Hematopoietic multipotent progenitor cell treated with erythropoietin and hydrocortisone succinate and interleukin-3 and kit ligand, for 6 days (in vitro differentiated cells): ENCODE measurements around the gene PTBP3.
A peak's percentile ranks its signal among the peaks of the same experiment; 100 is the strongest.
"Not testable (repeated sequence)": the region's sequence is repeated elsewhere in the genome, so short reads cannot be mapped to it uniquely, and the experiment has no call there.

Source experiments
- DNase-seq: peaks from one replicate; pipeline ENCODE4 v3.0.0-alpha.2; 2015

The PTBP3 gene

DNA sequence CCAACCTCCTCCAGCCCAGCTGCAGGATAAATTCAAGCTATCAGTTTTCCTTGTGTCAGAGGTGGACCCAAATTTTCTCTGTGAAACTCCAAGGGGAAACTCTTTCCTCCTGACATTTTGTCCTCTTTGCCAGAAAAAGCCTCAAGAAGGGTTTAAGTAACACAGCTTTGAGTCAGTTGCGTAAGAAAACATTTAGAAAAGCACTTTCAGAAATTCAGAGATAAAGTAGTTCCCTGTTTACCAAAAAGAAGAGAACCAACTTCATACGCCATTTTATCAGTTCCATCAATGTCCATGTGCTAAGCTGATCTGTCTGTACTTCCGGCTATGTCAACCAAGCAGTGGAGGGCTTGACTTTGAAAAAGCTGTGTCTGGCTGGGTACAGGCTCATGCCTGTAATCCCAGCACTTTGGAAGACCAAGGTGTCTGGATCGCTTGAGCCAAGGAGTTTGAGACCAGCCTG lies 138.4 kb downstream of the PTBP3 start:
- peak; percentile 62 for DNase-seq

DNA sequence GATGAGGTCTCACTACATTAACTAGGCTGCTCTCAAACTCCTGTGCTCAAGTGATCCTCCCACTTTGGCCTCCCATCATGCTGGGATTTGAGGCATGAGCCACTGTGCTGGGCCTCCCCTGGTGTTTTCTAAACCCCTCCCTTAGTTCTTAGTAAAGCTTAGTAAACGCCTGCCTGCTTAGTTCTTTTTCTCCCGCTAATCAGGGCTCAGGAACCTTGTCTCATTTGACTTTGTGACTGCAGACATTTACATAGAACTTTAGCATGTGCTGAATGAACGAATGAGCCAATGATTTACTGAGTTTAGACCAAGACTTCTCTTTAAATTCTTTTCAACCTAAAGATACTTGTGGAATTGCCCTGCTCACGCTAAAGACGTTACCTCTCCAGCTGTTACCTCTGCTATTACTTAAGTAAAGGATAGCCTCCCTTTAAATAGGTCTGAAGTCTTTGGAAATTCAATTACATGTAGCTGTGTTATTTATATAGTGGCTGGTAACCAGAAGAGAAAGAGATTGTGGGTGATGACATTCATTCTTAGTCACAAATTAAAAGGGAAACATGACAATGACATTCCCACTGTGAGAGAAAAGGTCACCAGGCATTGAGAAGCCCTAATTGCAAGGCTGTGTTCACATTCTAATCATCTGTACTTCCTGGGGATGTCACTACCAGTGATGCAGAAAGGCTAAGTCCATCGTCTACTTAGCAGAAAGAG lies 139.7 kb downstream of the PTBP3 start:
- DNase-seq = no peak

DNA sequence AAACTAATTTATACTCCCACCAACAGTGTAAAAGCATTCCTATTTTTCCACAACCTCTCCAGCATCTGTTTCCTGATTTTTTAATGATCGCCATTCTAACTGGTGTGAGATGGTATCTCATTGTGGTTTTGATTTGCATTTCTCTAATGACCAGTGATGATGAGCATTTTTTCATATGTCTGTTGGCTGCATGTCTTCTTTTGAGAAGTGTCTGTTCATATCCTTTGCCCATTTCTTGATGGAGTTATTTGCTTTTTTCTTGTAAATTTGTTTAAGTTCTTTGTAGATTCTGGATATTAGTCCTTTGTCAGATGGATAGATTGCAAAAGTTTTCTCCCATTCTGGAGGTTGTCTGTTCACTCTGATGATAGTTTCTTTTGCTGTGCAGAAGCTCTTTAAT lies 143.1 kb downstream of the PTBP3 start:
- DNase-seq = not testable (repeated sequence)

DNA sequence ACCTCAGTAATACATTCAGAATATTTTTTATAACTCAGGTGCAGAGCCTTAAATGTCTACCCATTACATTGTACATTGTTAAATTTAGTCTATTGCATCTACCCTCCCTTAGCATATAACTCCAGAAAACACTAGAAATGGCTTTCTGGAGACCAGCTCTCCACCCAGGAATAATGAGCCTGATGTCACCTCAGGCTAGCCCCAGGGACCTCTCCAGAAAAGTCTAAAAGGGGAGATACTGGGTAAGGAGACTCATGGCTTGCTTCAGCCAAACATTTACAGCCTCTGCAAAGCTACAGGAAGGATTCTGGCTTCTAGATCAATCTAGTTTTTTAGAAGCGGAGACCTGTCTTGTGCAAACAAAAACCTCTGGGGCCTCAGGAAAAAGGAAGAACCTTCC lies 144.5 kb downstream of the PTBP3 start:
- no peak for DNase-seq

DNA sequence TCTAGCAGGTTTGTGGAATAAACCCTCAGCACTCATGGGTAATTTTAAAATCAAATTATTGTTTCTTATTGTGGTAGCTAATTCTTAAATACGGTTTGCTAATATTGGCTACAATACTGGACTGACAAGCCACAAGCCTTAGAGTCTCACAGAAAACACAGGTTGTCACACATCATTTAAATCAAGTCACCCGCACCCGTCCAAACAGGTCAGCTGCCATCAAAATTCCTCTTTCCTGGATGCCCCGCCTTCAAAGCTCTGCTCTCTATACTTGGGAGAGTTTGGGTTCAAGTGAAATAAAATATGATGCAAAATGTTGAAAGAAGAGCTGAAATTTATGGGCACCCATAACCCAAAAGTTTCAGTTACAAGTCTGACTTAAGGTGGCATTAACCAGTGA lies 146.0 kb downstream of the PTBP3 start:
- DNase-seq = no peak

DNA sequence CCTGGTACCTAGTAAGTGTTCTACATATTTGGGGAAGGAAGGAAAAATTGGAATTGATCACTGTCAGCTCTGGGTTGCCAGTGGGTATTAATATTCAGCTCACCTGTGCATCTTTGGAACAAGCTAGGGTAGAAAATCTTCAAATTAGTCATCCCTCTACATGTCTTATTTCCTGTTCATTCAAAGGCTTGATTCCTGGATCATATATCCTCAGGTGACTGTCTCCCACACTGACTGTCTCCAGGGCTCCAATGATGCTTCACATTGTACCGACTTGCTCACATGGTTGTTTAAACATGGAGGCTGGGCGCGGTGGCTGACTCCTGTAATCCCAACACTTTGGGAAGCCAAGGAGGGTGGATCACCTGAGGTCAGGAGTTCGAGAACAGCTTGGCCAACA lies 146.7 kb downstream of the PTBP3 start:
- DNase-seq = no peak

DNA sequence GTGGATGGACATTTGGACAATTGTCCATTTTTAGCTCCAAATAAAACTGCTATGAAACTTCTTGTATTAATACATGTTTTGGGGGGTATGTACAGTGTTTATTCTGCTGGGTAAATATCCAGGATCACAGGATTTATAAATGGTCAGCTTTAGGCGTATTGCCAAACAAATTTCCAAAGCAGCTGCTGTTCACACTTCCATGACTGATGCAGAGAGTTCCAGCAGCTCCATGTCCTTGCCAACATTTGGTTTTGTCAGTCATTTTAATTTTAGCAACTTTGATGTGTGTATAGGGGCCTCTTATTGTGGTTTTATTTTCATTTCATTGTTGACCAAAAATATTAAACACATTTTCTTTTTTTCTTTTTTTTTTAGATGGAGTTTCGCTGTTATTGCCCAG lies 148.5 kb downstream of the PTBP3 start:
- no peak for DNase-seq

DNA sequence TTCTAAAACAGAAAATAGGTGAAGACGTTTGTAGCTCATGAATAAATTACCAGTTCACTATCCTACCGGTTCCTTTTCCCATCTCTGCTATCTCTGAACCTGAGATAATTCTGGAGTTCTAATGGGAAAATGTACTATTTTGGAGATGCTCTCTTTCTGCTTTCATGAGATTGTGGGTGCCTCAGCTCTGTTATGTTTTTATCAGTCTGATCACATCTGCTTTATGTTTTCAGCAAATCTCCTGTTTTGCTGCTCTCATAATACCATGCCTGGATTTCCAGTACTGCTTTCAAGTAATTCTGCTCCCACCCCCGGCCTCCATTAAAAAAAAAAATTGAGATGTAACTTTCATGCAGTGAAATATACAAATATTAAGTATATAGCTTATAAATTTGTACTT lies 149.2 kb downstream of the PTBP3 start:
- no peak for DNase-seq

DNA sequence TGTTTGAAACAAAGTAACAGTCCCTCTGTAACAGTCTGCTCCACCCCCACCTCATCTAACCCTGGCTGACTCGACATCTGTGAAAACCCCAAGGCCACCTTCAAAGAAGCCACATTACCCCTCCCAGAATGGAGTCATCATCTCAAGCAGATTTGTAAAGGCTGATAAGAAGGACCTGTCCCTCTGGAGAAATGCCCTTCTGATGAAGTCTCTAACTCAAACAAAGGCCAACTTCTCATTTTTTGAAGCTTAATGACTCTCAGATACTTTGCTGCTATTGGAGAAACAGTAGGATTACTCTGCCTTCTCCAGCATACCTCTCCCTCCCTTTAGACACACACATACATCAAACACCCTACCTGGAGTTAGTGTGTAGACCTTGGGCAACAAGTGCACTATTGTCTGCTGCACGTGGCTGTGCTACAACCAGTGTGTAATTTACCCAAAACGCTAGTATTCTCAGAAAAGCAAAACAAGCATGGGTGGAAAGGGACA lies 153.0 kb downstream of the PTBP3 start:
- DNase-seq = peak; percentile 92

DNA sequence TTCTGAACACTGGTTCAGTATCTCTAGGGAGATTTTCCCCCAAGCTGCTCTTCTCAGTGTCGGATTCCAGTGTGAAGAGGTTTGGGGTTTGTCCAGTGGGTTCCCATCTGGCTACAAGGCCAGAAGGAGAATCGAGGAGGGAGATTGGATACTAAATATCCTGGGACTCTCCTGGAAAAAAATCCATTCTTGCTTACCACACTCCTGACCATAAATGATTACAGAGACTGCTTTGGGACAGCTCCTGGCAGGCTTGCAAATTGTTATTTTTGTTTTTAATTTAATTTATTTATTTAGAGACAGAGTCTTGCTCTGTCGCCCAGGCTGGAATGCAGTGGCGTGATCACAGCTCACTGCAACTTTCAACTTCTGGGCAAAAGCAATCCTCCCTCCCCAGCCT lies 153.6 kb downstream of the PTBP3 start:
- DNase-seq = no peak

DNA sequence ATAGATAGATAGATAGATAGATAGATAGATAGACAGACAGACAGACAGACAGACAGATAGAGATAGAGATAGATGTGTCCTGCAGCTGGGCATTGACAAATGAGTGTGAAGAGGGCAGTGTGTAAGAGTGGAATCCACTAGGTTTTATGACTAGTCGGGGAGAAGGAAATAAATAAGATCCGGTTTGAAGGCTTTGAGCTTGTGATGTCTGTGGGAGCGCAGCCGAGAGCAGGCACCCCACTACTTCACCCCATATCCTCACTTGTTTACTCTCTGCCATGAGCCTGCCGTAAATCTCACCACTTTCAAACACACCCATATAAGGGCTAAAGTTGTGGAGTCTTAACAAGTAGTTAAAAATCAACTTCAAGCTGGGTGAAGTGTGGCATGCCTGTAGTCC lies 156.9 kb downstream of the PTBP3 start:
- DNase-seq = no peak

DNA sequence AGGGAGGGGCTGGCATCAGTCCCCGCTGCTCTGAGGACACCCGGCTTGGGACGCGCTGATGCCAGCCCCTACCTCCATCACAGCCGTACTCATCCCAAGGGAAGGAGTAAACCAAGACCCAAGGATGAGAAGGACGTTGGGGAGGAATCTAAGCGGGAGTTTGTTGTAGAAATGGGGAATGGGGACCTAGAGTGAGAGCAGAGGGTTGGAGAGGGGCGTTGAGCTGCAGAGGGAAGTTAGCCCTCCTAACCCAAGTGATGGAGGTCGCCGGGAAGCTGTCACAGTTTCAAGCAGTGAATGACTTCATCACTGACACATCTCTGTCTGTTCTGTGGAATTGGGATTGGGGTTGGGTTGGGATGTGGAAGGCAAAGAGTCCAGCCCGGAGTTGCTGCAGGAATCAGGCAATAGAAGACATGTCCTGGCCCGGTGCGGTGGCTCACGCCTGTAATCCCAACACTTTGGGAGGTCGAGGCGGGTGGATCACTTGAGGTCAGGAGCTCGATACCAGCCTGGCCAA lies 157.6 kb downstream of the PTBP3 start:
- DNase-seq = no peak

DNA sequence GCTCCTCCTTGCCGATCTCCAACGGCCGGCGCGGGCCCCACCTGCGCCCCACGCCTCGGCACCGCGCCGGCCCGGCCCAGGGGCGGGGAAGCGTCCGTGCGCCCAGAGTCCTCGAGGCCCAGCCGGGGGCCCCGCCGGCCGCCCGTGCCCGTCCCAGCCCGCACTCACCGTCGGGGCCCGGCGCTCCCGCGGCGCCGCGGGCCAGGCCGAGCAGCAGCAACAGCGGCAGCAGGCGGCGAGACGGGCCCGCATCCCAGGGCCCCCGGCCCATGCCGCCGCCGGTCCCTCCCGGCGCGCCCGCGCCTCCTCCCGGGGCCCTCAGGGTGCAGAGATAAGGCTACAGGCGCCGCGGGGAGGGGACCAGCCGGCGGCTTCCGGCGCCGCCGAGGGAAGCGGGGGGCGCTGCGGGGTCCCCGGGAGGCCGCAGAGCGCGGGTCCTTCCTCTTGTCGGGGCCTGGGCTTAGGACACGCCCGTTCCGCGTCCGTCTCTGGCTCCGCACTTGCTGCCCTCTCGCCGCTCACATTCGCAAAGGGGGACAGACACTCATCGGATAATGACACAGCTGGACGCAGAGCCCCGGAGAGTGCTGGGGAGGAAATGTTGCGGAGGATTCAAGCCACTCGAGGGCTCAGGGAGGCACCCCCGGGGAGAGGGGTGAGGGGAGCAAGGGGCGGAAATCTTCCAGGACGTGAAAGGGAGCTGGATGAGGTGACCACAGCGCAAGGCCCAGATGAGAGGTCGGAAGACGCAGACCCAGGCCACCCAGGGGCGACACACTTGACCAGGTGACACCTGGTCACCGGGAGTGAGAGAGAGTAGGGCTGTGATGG lies 158.2 kb downstream of the PTBP3 start, which contains the start of gene SUSD1:
TSS of gene SUSD1 (minus strand) at position 333 of the 831 bp plus-strand sequence. CDS start at position 271, 62 bp downstream.
- DNase-seq = peak; percentile 71

DNA sequence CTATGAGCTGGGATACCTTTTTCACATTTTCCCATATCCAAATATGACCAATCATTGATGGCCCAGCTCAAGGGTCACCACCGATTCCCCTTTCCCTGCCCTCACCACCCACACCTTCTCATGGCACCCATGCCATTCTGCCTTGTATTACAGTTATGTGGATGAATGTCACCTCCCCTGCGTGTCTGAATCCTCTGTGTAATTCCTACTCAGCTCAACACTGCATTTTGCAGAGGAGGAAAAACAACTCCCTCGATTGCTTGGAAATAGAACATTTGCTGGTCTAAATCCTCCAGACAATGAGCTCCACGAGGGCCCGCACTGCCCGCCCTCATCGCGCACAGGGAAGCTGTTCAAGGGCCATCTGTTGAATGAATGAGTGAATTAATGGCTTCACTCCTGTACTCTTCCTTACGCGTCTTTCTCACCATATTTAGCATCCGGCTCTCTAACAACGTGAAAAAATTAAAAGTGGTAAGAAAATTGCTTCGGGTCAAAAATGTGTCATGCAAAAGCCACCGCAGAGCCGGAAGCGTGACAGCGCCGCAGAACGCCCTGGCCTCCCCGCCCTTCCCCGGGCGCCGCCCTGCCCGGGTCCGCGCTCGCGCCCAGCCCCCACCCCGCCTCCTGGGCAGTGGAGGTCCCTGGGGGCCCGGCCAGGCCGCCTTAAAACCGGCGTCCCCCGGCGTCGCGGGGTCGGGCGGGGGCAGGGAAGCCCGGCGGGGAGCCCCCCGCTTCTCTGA lies 159.0 kb downstream of the PTBP3 start:
- DNase-seq = peak; percentile 89

DNA sequence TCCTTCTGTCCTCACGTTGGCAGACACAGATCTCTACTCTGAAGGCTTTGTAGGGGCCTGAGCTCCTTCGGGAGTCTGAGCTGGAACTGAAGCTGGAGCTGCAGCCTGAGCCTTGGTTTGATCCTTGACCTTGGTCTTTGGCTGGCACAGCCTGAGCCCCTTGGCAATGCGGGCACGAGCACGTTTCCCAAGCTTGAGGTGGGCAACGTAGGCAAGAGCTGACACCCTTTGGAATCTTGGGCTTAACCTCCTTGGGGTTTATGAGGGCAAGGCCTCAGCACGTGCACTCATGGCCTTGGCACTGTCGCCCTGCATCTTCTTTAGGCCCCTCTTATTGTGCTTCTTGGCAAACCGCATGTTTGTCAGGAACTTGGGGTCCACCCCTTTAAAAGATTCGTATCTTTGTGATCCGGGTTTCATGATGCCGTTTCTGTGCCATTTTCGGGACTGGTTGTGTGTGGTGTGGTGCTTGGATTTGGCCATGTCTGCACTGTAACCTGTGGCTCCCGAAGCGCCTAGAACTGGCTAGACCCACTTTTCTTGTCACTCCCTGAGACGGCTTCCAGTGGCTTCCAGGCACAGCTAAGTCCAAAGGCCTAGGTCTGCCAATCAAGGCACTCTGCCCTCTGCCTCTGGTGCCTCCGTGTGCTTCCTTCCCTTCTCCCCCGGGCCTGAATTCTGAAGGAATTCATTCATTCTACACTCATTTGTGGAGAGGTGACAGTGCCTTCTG lies 159.8 kb downstream of the PTBP3 start:
- no peak for DNase-seq

DNA sequence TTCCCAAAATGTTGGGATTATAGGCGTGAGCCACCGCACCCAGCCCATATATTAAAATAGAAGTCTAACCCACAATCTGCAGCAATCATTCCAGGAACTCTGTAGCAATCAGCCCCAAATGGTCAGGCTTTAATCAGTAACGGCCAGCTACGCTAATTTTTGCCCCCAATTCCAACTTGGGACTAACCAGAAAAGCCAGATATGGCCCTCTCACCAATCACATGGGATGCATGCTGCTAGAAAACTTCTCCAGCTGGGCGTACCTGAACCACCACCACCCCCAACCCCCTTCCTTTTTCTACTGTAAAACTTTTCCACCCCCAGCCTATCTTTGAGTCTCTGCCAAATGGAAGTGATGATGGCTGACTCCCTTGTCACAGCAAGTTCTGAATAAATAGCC lies 162.5 kb downstream of the PTBP3 start:
- DNase-seq = peak; percentile 87

DNA sequence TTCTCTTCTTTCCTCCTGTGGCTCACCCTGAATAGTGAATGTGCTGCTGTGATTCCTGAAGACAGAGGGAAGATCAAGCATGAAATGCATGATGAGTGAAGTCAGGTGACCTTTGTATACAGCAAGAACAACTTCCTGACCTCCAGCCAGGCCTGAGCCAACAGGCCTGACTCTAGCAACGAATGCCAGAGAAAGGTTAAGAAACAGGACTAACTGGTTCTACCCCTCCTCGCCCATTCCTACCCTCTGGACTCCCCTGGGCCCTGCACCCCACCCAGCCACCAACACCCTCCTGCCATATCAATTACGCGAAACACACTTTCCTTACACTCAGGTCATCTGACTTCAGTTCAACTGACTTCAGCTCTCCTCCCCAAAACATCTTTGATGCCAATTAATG lies 163.2 kb downstream of the PTBP3 start:
- DNase-seq = no peak

DNA sequence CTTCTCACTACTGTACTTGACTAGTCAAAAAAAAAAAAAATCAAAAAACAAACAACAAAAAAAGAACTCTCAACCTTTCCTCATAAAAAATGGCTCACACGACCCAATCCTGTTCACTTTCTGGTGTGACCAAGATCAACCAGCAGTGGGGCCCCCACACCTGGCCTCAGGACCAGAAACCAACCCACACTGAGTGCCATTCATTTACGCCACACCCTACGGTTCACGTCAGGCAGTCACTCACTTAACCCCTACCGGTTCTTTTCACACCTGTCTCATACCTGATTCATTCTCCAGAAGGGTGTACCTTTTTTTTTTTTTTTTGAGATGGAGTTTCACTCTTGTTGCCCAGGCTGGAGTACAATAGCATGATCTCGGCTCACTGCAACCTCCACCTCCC lies 164.1 kb downstream of the PTBP3 start:
- no peak for DNase-seq

DNA sequence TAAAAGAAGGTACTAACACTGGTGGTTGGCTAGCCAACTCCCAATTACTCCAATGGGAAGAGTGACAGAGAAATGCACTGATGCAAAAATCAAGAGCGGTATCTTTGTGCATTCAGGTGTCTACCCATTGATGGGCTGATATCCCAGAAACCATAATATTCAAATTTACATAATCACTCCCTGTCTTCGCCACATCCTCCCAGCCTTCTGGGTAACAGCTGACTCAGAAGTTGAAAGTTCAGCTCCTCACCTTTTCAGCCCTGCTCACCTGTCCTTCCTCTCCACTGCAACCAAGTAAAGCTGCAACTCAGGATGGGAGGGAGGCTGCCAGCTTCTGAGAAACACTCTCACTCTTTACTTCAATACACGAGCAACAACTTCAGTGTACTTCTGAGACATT lies 165.2 kb downstream of the PTBP3 start:
- no peak for DNase-seq
